Activated T-cell treated with anti-CD3 and anti-CD28 coated beads, Interleukin-2, amount 50 U/mL, for 1 hour (primary cell): ENCODE results near the gene SMAD6.

Source experiments
- DNase-seq: peaks from one replicate; pipeline ENCODE4 v3.0.0-alpha.2; 2020

Gene SMAD6

DNA sequence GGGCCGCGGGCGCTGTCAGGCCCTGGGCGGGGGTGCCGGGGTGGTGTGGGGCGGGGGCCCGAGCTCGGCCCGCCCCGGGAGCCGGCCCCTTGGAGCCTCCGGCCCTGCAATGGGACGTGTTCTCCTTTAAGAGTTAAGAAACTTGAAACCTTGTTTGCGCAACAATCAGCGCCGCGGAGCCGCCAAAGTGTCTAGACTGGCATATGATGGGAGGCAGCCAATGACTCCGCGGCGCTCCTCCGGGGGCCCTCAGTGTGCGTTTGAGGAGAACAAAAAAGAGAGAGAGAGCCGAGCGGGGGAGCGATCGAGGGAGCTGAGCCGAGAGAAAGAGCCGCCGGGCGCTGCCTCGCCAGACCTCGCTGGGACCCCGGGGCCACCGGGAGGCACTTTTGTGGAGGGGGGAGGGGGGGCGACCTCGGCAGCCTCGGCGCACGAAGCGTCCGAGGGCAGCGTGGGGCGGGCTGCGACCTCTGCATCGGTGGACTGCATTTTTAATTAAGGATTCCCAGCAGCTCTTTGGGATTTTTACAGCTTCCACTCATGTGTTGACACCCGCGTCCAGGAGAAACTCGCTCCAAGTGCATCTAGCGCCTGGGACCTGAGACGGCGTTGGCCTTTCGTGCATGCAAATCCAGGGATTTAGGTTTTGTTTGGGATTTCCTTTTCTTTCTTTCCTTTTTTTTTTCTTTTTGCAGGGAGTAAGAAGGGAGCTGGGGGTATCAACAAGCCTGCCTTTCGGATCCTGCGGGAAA, at the start of gene SMAD6:
SMAD6 (plus strand) TSS at position 202 of the 752 bp plus-strand sequence. CDS start 1,023 bp downstream, outside the sequence.
- DNase-seq, result peak; percentile 74

- no peak for DNase-seq
Measured at GRCh38 chr15:66652806-66653205, 49.2 kb upstream of the SMAD6 start.

DNA sequence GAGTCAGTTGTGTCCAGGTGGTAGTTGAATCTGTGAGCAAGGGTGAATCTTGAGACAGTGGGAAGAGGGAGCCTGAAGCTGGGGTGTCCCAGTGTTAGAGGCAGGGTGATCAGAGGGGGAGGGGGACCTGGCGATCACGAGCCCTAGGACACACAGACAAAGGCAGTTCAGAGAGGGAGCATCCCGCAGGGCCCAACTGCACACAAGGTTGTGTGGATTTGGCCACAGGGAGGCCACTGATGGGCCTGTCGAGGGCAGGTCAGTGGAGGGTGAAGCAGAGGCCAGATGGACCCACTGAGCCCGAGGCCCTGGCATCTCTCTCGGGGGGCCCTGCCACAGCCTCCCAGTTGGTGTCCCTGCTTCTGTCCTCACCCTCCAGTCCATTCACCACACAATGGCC, 48.6 kb upstream of the SMAD6 start:
- DNase-seq, result no peak

- DNase-seq, result no peak
Measured at GRCh38 chr15:66653852-66654251, 48.2 kb upstream of the SMAD6 start.

DNA sequence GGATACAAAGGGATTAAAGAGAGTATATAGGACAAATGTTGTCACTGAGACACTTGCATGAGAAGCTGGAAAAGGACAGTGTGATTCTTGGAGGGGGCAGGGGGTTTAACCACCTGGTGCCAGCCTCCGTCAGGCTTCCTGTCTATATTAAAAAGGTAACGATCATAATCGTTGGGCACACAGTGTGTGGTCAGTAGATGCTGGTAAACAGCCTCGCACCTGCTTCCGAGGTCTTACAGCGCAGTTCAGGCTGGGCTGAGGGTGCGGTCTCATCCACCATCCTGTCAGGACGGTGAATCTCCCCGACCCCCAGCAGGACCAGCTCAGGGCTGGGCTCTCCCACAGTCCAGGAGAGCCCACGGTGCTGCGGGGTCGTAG, 47.7 kb upstream of the SMAD6 start:
- no peak for DNase-seq

DNA sequence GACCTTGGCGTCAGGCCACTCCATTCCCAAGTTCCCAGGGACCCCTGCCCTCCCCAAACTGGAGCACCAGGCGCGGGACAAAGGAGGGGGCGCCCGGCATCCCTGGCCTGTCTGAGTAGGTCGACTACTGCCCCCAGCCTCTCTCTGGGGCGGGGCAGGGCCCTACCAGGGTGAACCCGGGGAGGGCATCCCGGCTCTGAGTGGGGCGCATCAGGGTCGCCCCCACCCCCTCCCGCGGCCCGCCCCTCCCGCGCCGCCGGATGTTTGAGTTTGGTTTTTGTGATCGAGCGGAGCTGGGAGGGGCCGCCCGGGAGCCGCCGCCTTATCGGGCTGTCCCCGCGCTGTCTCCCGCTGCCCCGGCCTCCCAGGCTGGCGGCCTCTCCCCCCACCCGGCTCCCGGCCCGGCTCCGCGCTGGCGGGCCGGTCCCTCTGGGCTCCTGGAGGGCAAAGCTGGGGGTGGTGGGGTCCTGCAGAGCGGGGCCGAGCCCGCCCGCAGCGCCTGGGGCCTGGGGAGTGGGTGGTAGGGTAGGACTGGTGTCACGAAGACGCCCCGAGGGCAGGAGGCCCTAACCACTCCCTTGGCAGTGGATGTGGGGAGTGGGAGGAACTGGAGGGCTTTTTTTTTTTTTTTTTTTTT, 47.2 kb upstream of the SMAD6 start:
- no peak for DNase-seq

- DNase-seq, result no peak
Measured at GRCh38 chr15:66655511-66655910, 46.5 kb upstream of the SMAD6 start.

DNA sequence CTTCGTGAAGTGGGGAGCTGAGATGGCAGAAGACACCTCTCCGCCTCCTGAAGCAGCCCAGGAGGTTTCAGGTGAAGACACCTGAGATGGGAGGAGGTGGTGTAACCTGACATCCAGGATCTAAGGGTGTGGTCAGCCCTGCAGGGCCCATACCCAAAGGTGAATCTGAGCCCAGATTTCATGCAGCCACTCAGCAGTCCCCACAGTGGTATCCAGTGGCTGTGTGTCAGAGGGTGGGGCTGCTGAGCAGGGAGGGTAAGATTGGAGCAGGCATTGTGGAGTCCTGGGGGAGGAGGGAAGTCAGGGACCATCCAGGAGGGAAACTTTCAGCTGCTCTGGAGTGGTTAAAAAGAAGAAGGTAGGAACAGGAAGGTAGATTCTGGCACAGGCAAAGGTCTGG, 46.0 kb upstream of the SMAD6 start:
- DNase-seq, result no peak

GRCh38 chr15:66657185-66658020, 44.6 kb upstream of the SMAD6 start:
- DNase-seq, result no peak

DNA sequence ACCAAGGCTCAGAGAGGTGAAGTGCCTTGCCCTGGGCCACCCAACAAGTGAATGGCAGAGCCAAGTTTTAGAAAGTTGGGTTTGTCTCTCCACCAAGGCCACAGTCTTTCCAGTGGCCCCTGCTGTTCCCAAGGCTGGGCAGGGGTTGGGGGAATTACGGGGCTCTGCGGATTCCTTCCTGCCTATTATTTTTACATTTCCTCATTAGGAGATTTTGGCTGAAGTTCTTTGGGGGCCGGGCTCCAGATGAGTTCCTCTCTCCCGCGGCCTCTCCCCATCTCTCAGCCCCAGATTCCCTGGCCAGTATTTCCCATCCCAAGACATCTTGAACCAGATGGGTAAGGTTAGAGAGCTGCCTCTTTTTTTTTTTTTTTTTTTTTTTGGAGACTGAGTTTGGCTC, 44.0 kb upstream of the SMAD6 start:
- no peak for DNase-seq

- DNase-seq, result no peak
Measured at GRCh38 chr15:66658855-66659254, 43.2 kb upstream of the SMAD6 start.

GRCh38 chr15:66659384-66659783, 42.7 kb upstream of the SMAD6 start:
- no peak for DNase-seq

GRCh38 chr15:66661432-66662096, 40.5 kb upstream of the SMAD6 start:
- no peak for DNase-seq

GRCh38 chr15:66662522-66662921, 39.5 kb upstream of the SMAD6 start:
- no peak for DNase-seq

- DNase-seq, result no peak
Measured at GRCh38 chr15:66663664-66664063, 38.4 kb upstream of the SMAD6 start.

DNA sequence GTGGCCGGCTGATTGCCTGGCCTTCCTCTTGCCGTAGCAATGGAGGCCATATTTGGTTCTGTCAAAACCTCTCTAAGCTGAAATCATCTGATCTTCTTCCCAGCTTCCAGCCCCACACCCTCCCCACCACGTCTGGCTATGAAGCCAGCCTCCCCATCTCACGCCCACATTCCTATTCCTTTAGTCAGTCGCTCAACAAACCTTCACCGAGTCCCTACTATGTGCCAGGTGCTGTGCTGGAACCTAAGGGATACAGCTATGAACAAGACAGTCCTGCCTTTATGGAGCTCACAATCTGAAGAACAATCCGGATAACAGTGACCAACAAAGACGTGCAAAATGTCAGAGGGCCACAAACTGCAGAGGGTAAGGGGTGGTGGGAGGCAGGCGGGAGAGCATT, 31.9 kb upstream of the SMAD6 start:
- no peak for DNase-seq

DNA sequence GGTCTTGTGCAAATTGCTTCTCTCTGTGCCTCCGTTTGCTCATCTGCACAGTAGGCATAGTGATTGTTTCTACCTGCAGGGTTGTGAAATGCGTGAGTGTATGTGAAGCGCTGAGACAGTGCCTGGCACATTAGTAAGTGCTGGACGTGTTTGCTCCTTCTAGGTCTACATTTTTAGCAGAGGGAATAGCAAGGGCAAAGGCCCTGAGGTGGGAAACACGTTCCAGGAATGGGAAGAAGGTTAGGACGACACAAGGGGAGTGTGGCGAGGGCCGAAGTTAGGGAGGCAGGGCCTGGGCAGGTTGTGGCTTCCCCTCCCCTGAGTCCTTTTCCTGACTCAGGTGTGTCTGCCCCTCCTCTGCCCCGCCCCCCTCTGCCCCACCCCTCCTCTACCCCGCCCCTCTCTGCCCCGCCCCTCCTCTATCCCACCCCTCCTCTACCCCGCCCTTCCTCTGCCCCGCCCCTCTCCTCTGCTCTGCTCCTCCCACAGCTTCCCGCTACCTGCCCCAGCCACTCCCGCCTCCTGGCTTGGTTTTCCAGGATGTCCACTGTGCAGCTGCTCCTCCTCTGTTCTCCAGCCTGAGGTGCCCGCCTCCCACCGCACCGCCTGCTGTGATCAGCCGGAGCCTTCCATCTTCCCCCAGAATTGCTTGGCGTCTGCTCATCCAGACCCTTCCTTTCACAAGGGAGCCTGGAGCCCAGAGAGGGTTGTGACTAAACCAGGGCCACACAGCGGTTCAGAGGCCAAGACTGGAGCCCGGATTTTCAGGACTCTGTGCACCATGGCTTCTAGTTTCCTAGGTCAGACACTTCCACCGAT, 31.1 kb upstream of the SMAD6 start:
- DNase-seq, result no peak

DNA sequence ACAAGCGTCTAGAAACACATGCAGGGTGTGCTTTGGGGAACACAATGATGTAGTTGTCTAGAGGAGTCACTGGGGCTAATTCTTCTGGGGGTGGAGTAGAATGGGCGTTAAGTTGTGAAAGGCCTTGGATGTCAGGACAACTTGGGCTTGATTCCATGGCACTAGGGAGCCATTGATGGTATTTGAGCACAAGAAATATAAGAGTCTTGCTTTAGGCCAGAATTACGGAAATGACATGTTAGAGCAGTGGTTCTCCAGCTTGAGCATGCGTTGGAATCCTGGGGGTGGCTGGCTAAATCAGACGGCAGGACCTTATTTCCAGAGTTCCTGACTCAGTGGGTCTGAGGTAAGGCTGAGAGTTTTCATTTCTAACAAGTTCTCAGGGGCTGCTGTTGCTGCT, 29.2 kb upstream of the SMAD6 start:
- DNase-seq, result no peak

- DNase-seq, result no peak
Measured at GRCh38 chr15:66673410-66674322, 28.4 kb upstream of the SMAD6 start.

DNA sequence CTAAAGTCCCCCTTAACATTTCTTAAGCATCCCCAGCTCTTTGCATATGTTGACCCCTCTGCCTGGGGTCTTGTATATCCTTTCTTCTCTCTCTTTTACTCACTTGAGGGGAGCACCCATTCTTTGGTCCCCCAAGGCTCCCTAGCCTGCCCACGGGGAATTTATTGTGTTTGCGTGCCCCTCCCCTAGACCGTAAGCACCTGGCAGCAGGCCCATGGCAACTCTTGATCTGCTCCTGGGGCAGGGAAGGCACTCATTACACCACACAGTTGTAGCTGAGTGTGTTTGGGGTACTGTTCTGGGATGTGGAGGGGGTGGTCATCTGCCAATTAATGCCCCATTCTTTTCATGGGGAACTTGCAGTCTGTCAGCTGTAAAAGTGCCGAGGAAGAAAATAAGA, 27.3 kb upstream of the SMAD6 start:
- no peak for DNase-seq

- DNase-seq, result no peak
Measured at GRCh38 chr15:66675446-66675845, 26.6 kb upstream of the SMAD6 start.
